GM18868 (cell line): ENCODE measurements around the gene RAB11FIP4.

ENCODE experiments used
- ATAC-seq: cut with Tn5 transposase; IDR thresholded peaks from one replicate; pipeline ENCODE4 v1.9.1; 2021; ENCODE audit warnings: mild to moderate bottlenecking, moderate library complexity; ENCODE audit not compliant: unreplicated experiment

RAB11FIP4 gene

DNA sequence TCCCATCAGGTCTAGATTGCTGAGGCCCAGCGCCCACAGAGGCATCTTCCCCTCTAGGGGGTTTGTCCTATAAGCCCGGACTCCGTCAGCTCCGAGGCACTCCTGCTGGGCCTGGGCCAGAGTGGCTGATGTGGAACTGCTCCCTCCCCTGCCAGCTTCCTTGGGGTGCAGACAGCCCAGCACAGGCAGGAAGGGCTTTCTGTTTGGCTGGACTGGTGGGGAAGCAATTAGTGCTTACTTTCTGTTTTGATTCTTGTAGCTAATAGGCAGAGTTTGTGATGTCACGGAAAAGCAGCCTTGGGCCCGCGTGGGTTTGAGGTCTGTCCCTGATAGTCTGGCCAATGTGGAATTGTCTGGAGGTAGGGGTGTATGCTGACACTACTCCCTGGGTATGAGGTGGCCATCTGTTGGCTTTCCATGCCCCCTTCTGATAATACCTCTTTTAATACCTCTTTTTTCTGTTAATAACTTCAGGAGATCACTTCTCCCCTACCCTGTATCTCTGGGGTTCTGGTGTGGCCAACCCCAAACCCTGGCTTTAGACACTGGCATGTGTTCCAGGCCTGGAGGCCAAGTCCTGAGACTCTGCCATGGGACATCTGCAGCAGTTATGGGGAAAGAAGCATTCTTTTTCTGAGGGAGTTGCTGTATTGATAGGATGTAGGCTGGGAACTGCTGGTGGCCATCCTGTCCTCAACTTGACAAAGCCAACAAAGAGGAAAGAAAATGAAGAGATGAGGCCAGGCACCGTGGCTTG lies 190.9 kb downstream of the RAB11FIP4 start:
- no peak for ATAC-seq

DNA sequence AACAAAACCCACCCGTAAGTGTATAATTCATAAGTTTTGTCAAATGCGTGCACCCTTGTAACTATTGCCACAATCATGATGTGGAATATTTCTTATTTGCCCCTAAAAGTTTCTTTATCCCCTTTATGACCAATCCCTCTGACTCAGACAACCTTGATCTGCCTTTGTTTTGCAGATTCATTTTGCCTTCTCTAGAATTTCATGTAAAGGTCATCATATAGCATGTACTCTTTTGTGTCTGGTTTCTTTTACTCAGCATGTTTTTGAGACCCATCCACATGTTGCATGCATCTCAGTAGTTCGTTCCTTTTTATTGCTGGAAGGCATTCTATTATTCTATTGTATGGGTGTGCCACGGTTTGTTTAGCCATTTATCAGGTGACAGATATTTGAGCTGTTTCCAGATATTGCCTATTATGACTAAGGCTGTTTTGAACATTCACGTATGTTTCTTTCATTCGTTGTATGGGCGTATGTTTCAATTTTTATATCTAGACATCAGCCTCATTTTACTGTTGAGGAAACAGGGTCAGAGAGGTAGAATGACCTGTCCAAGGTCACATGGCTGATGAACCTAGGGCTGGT lies 192.4 kb downstream of the RAB11FIP4 start:
- no peak for ATAC-seq

DNA sequence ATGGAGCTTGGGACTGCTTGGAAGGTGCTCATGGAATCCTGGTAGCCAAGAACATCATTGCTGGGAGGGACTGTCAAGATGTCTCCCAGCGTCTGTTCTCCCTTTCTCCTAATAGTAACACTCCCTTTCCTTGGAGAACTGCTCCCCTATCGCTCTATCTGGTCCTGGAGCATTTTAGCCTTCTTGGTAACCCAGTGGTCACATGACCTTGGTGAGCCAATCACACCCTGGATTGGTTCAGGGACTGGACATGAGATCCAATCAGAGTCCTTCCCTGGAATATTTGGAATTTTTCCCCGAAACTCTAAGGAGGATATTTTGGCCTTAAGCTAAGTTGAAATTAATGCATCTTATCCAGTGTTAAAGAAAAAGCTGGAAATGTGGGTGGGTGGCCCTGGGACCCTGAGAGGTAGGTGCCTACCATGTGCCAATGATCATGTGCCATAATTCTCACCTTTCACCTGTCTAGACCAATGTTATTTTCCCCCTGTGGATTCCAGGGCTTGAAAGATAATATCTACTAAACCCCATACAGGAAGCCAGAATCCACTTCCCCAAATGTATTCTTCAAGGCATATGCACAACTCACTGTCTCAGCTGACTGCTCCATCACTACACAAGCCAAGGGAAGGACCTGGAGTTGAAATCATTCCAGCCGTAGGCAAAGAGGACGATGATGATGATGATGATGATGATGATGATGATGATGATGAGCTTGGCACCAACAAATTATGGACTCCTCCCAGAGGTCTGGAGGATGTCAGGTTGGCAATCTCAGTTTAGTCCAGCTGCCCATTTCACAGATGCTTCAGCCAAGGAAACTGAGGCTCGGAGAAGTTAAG lies 193.2 kb downstream of the RAB11FIP4 start:
- no peak for ATAC-seq

DNA sequence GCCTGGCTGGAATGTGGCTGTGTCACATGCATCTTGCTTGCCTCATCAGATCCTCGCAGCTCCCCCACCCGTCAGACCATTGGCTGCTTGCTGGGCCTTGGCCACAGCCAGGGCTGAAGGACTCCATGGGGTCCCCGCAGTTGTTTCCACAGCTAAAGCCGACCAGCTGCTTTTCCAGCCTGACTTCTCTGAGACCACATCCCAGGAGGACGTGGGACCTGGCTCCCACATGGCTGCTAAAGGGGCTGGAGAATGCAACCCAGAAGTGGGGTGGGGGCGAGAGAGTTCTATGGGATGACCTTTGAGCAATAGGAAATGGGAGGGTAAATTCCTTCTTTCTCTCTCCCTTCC lies 193.8 kb downstream of the RAB11FIP4 start:
- no peak for ATAC-seq

DNA sequence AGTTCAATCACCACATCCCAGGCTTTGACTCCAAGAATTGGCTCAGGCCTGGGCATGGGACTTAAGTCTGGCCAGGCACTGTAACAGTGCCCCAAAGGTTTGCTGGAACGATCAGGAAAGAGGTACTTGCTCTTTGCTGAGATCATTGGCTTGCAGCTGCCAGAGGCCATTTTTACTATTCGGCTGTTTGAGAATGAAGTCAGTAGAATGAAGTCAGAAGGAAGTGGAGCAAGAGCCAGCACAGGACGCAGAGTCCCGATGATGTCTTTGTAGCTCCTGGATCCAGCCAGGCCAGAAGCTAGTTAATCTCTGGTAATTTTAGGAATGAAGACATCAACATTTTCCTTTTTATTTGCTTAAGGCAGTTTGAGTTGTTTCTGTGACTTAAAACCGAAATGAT lies 195.5 kb downstream of the RAB11FIP4 start:
- ATAC-seq = no peak

DNA sequence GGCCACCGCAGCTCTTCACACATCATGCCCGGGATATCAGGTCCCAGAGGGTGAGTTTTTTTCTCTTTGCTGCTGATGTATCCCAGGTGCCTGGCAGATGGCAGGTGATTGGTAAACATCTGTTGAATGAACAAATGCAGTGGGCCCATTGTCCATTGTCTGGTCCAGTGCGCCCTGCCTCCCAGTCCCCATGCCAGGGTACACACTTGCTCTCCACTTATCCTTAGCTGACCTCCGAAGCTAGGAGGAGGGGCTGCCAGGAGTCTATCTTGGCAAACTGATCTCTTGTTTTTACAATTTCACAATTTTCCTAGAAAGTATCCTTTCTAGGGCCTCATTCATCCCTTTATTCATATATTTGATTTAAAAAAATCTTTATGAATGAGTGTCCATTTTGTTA lies 196.0 kb downstream of the RAB11FIP4 start:
- no peak for ATAC-seq
